IMR-90 (cell line): ENCODE results near the gene GBP7.

Source experiments
- CEBPB ChIP-seq: IDR thresholded peaks from 2 replicates; pipeline ENCODE4 v1.6.1; 2012; ENCODE audit warnings: low read depth, low read length, improper control_type of control experiment
- CTCF ChIP-seq: conservative IDR thresholded peaks from 2 replicates; pipeline ENCODE4 v1.5.1; 2012; ENCODE audit warnings: mild to moderate bottlenecking, low read depth, low read length, improper control_type of control experiment
- MAZ ChIP-seq: IDR thresholded peaks from 2 replicates; pipeline ENCODE4 v1.6.1; 2012; ENCODE audit warnings: low read depth, mild to moderate bottlenecking, low read length, improper control_type of control experiment, moderate library complexity, borderline replicate concordance
- POLR2A ChIP-seq: IDR thresholded peaks from 2 replicates; pipeline ENCODE4 v1.6.1; 2012; ENCODE audit warnings: mild to moderate bottlenecking, low read depth, low read length
- RAD21 ChIP-seq: IDR thresholded peaks from 2 replicates; pipeline ENCODE4 v1.6.1; 2012; ENCODE audit warnings: low read length, improper control_type of control experiment

GRCh38 chr1:89195476-89195875 is 19.7 kb upstream of the GBP7 start:
- no peak for TF ChIP-seq MAZ
- no peak for TF ChIP-seq CTCF
- no peak for TF ChIP-seq POLR2A
- TF ChIP-seq RAD21, result no peak
- no peak for TF ChIP-seq CEBPB
